ENCODE measurements around the gene SETD4. TPM values are rescaled to one million over a fixed set of nuclear protein-coding genes. Genes with fewer than 3 reads are reported as not detected.

Gene SETD4
- total and polyA plus RNA-seq, 2 donors (not counting 1 experiment from before 2014, with no cell fraction given): 15.1 to 48.5 TPM

DNA sequence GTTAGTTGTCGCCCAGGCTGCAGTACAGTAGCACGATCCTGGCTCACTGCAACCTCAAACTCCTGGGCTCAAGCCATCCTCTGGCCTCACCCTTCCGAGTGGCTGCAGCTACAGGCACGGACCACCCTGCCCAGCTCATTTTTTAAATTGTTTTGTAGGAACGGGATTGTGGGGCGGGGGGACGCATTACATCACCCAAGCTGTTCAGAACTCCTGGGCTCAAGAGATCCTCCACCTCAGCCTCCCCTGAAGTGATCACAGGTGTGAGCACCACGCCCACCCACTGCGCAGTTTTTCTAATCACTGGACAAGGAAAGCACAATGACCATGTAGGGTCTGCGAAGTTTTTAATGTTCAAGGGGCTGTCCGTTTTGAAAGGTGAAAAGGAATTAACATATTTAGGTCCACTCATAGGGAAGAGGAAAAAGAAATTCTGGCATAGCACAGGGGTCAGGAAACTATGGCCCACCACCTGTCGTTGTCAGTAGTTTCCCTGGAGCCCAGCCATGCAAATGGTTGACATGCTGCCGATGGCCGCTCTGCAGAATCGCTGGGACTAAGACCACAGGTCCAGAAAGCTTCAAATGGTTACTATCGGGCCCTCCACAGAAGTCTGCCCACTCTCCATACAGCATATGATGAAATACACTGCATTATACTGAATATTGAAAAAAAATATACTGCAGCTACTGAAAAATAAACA lies 26.0 kb downstream of the SETD4 start:
- Histone ChIP-seq H3K27me3 (replicated peaks in 1 of 4; ENCODE audit: control extremely low read depth in 1 of 4, control insufficient read depth in 3 of 4, insufficient read depth in 4 of 4, low read length in 3 of 4) (no peaks in the 10 kb centered on the region), H3K4me3 (ENCODE audit: control extremely low read depth in 1 of 5, extremely low read depth in 1 of 5, insufficient read depth in 1 of 5, low read depth in 2 of 5, low read length in 4 of 5) (no peak overlapping the region), H4K20me1 (ENCODE audit: control insufficient read depth, insufficient read depth, low read length, poor library complexity, severe bottlenecking) (no peaks in the 10 kb centered on the region), H3K36me3 (replicated peaks in 1 of 2; ENCODE audit: control extremely low read depth in 1 of 2, control insufficient read depth in 1 of 2, extremely low read depth in 1 of 2, insufficient read depth in 2 of 2, low read length in 1 of 2) (peaks cover 5 to 31% of the 10 kb centered on the region in 2 experiments), H3K4me1 (ENCODE audit: control insufficient read depth in 2 of 2, insufficient read depth in 2 of 2, low read length in 2 of 2) (no peaks in the 10 kb centered on the region), H3K79me2 (ENCODE audit: control insufficient read depth, insufficient read depth, low read length) (no peaks in the 10 kb centered on the region), H2AFZ (ENCODE audit: insufficient read depth, low read depth, low read length, poor library complexity, severe bottlenecking) (no peak overlapping the region), H3K9ac (ENCODE audit: low read length) (no peak overlapping the region), H3K9me3 (ENCODE audit: control extremely low read depth in 1 of 3, control insufficient read depth in 2 of 3, insufficient read depth in 1 of 3, low read length in 2 of 3) (no peaks in the 10 kb centered on the region), H3K27ac (ENCODE audit: low read length in 2 of 2) (no peak overlapping the region), H3K4me2 (replicated peaks; ENCODE audit: low read depth, low read length, poor library complexity, severe bottlenecking) (no peak overlapping the region)
- H3K4me1 Mint-ChIP-seq: no peaks in the 10 kb centered on the region
- ATAC-seq (ENCODE audit: low read depth) (no peak), DNase-seq (no peak)
- no peak overlapping the region for H3K27ac Mint-ChIP-seq
- intact Hi-C loops (cut with micrococcal nuclease): no loop called here
- ChIA-PET CTCF (interaction anchor here (0.5 kb wide), 1 partner anchor 1211 kb away, joined by 3 read pairs; no protein-coding TSS in a partner anchor), POLR2A (no interaction called here)
- WGBS (ENCODE audit: insufficient coverage): 73% methylated on average over 8 of the region's 16 CpGs
- H3K4me3 Mint-ChIP-seq: no peak overlapping the region
- no peaks in the 10 kb centered on the region for H3K27me3 Mint-ChIP-seq
- TF ChIP-seq CTCF (IDR thresholded peaks at IDR 0.05) (no peak), EZH2 (IDR thresholded peaks at IDR 0.05; ENCODE audit: borderline replicate concordance, insufficient read depth, low read depth, low read length, poor library complexity, severe bottlenecking) (no peak)
- no peaks in the 10 kb centered on the region for H3K9me3 Mint-ChIP-seq (ENCODE audit: insufficient read depth)

GRCh38 chr21:36032647-36033406 lies 27.5 kb downstream of the SETD4 start:
- WGBS (ENCODE audit: insufficient coverage): 95% methylated on average over 25 of the region's 28 CpGs
- Mint-ChIP-seq H3K27ac (no peak overlapping the region), H3K4me3 (no peak overlapping the region), H3K9me3 (ENCODE audit: insufficient read depth) (no peaks in the 10 kb centered on the region), H3K4me1 (peaks cover 5% of the 10 kb centered on the region), H3K27me3 (no peaks in the 10 kb centered on the region)
- DNase-seq (no peak), ATAC-seq (ENCODE audit: low read depth) (no peak)
- CTCF ChIA-PET: no interaction called here
- TF ChIP-seq CTCF (IDR thresholded peaks at IDR 0.05) (no peak), EZH2 (IDR thresholded peaks at IDR 0.05; ENCODE audit: borderline replicate concordance, insufficient read depth, low read depth, low read length, poor library complexity, severe bottlenecking) (no peak)
- no peak overlapping the region for H3K4me2 ChIP-seq (replicated peaks; ENCODE audit: low read depth, low read length, poor library complexity, severe bottlenecking)
- peaks cover 0 to 6% of the 10 kb centered on the region in 2 donors for H3K4me1 ChIP-seq (ENCODE audit: control insufficient read depth in 2 of 2, insufficient read depth in 2 of 2, low read length in 2 of 2)
- H3K27me3 ChIP-seq (replicated peaks in 1 of 4; ENCODE audit: control extremely low read depth in 1 of 4, control insufficient read depth in 3 of 4, insufficient read depth in 4 of 4, low read length in 3 of 4): no peaks in the 10 kb centered on the region
- H4K20me1 ChIP-seq (ENCODE audit: control insufficient read depth, insufficient read depth, low read length, poor library complexity, severe bottlenecking): no peaks in the 10 kb centered on the region
- H3K4me3 ChIP-seq (ENCODE audit: control extremely low read depth in 1 of 5, extremely low read depth in 1 of 5, insufficient read depth in 1 of 5, low read depth in 2 of 5, low read length in 4 of 5): no peak overlapping the region
- H3K27ac ChIP-seq (ENCODE audit: low read length in 2 of 2): no peak overlapping the region
- intact Hi-C loops (cut with micrococcal nuclease): no loop called here
- H3K36me3 ChIP-seq (replicated peaks in 1 of 2; ENCODE audit: control extremely low read depth in 1 of 2, control insufficient read depth in 1 of 2, extremely low read depth in 1 of 2, insufficient read depth in 2 of 2, low read length in 1 of 2): peaks cover 0 to 16% of the 10 kb centered on the region in 2 experiments
- POLR2A ChIA-PET: no interaction called here
- no peaks in the 10 kb centered on the region for H3K9me3 ChIP-seq (ENCODE audit: control extremely low read depth in 1 of 3, control insufficient read depth in 2 of 3, insufficient read depth in 1 of 3, low read length in 2 of 3)
- no peaks in the 10 kb centered on the region for H3K79me2 ChIP-seq (ENCODE audit: control insufficient read depth, insufficient read depth, low read length)
- H3K9ac ChIP-seq (ENCODE audit: low read length): no peak overlapping the region
- no peak overlapping the region for H2AFZ ChIP-seq (ENCODE audit: insufficient read depth, low read depth, low read length, poor library complexity, severe bottlenecking)
